HepG2 (cell line): Measurements from ENCODE around the gene RAD54L. TPM values are rescaled to one million over a fixed set of nuclear protein-coding genes. Genes with fewer than 3 reads are reported as not detected.

Experiments
- ATAC-seq: fragments of 200-7000 bp; cut with Tn5 transposase; 3 replicates; pipeline ENCODE4 v1.9.1; 2020; ENCODE audit warnings: mild to moderate bottlenecking, moderate library complexity
- BruUV-seq: library from RNA; stranded (reverse); fragments of 400-500 nt; replicated peaks from 2 replicates; lab custom pipeline; 2021; lab: Mats Ljungman, UMichigan
- CTCF ChIA-PET: fragments of 300-600 bp; formaldehyde crosslinking; extraction: SDS; loops from one replicate; lab custom pipeline; 2021; ENCODE audit warnings: low total read pairs, inconsistent platforms, low intra/inter-chr PET ratio; lab: Yijun Ruan, JAX
- POLR2A ChIA-PET: fragments of 350-600 bp; sonication (Branson Sonifier 250); formaldehyde crosslinking; loops from one replicate; lab custom pipeline; 2020; ENCODE audit warnings: antibody characterized with exemption, inconsistent platforms; lab: Yijun Ruan, JAX
- DNase-seq: peaks from one replicate; pipeline ENCODE4 v3.0.0-alpha.2; 2015; ENCODE audit warnings: low spot score
- FAIRE-seq: peaks from 3 replicates; lab custom pipeline; 2011; peaks lifted over from hg19 to GRCh38; lab: Jason Lieb, UNC
- H2AFZ ChIP-seq: one replicate; pipeline ENCODE4 v1.6.1; 2011; ENCODE audit warnings: low read length, inconsistent platforms
- H3K27ac ChIP-seq: fragments of 300-600 bp; 3 replicates; pipeline ENCODE4 v1.8.0; 2011; ENCODE audit warnings: mixed run types, mild to moderate bottlenecking, mixed read lengths, low read length, inconsistent platforms; ENCODE audit not compliant: insufficient read depth; ENCODE audit errors: extremely low read length
- H3K27me3 ChIP-seq, 2 experiments: fragments of 200-600 bp in 1 of 2; 2 replicates in 1 of 2; 3 replicates in 1 of 2; pipeline versions ENCODE4 v1.6.0 to v1.8.0; 2011; ENCODE audit warnings: low read length in 2 of 2, mild to moderate bottlenecking in 2 of 2, moderate library complexity in 2 of 2, inconsistent platforms in 1 of 2; ENCODE audit not compliant: insufficient read depth in 2 of 2, control insufficient read depth in 1 of 2
- H3K36me3 ChIP-seq, 2 experiments: fragments of 200-600 bp in 1 of 2; replicated peaks in 1 of 2; 2 replicates in 1 of 2; 3 replicates in 1 of 2; pipeline versions ENCODE4 v1.5.1 to v1.8.0; 2011; ENCODE audit warnings: low read length in 2 of 2, inconsistent platforms in 1 of 2; ENCODE audit not compliant: insufficient read depth in 2 of 2, control insufficient read depth in 1 of 2
- H3K4me1 ChIP-seq: 2 replicates; pipeline ENCODE4 v1.5.1; 2012; ENCODE audit warnings: low read length, inconsistent platforms; ENCODE audit not compliant: insufficient read depth
- H3K4me2 ChIP-seq: 2 replicates; pipeline ENCODE4 v1.6.0; 2011; ENCODE audit warnings: low read depth, low read length, inconsistent platforms
- H3K4me3 ChIP-seq, 3 experiments: fragments of 200-600 bp in 1 of 3; sonication (generic), shearing (Covaris generic) in 1 of 3; replicated peaks in 1 of 3; 2 replicates each; pipeline ENCODE4 v1.5.1; 2011 to 2016; ENCODE audit warnings: low read length in 3 of 3, inconsistent platforms in 2 of 3, low read depth in 2 of 3, mild to moderate bottlenecking in 2 of 3, control low read depth in 1 of 3, mixed read lengths in 1 of 3; ENCODE audit not compliant: insufficient read depth in 1 of 3
- H3K79me2 ChIP-seq: one replicate; pipeline ENCODE4 v1.6.1; 2011; ENCODE audit warnings: low read length, inconsistent platforms; ENCODE audit not compliant: insufficient read depth
- H3K9ac ChIP-seq: 2 replicates; pipeline ENCODE4 v1.6.0; 2011; ENCODE audit warnings: mild to moderate bottlenecking, low read depth, low read length, inconsistent platforms; ENCODE audit not compliant: insufficient read depth
- H3K9me3 ChIP-seq: 2 replicates; pipeline ENCODE4 v1.5.1; 2012; ENCODE audit warnings: mild to moderate bottlenecking, low read length
- H4K20me1 ChIP-seq: 2 replicates; pipeline ENCODE4 v1.6.0; 2011; ENCODE audit warnings: inconsistent platforms, mild to moderate bottlenecking, low read length, moderate library complexity; ENCODE audit not compliant: insufficient read depth
- EEA1 ChIP-seq: sonication (generic); formaldehyde crosslinking; IDR thresholded peaks from 2 replicates; pipeline ENCODE4 v1.5.1; 2020; ENCODE audit warnings: mild to moderate bottlenecking, missing genetic modification reagents, borderline replicate concordance
- HINFP ChIP-seq: sonication (generic); formaldehyde crosslinking; IDR thresholded peaks from 2 replicates; pipeline ENCODE4 v1.4.0; 2020; ENCODE audit warnings: low read depth, mild to moderate bottlenecking, missing genetic modification reagents
- IKZF1 ChIP-seq: fragments of 450-650 bp; IDR thresholded peaks from 2 replicates; pipeline ENCODE4 v1.7.1; 2016
- JDP2 ChIP-seq: sonication (generic); formaldehyde crosslinking; IDR thresholded peaks from 2 replicates; pipeline ENCODE4 v1.8.1; 2022; ENCODE audit warnings: missing genetic modification reagents, borderline replicate concordance
- KDM1A ChIP-seq: IDR thresholded peaks from 2 replicates; pipeline ENCODE4 v1.6.1; 2016; ENCODE audit warnings: missing compliant biosample characterization
- NCOA5 ChIP-seq: sonication (generic); formaldehyde crosslinking; IDR thresholded peaks from 2 replicates; pipeline ENCODE4 v1.4.0; 2020; ENCODE audit warnings: missing genetic modification reagents
- PBX3 ChIP-seq: sonication (generic); formaldehyde crosslinking; IDR thresholded peaks from 2 replicates; pipeline ENCODE4 v1.8.1; 2023; ENCODE audit warnings: missing genetic modification reagents, inconsistent platforms, borderline replicate concordance
- RAD51 ChIP-seq: fragments of 450-650 bp; IDR thresholded peaks from 2 replicates; pipeline ENCODE4 v1.6.1; 2016; ENCODE audit warnings: borderline replicate concordance
- SSRP1 ChIP-seq: IDR thresholded peaks from 2 replicates; pipeline ENCODE4 v1.6.1; 2016; ENCODE audit warnings: control low read depth
- TBP ChIP-seq: sonication (generic); formaldehyde crosslinking; IDR thresholded peaks from 2 replicates; pipeline ENCODE4 v1.5.0; 2020; ENCODE audit warnings: missing genetic modification reagents
- ZNF10 ChIP-seq: sonication (generic); formaldehyde crosslinking; IDR thresholded peaks from 2 replicates; pipeline ENCODE4 v1.4.0; 2020; ENCODE audit warnings: mild to moderate bottlenecking, low read depth, missing genetic modification reagents, borderline replicate concordance
- ZNF101 ChIP-seq: sonication (generic); formaldehyde crosslinking; IDR thresholded peaks from 2 replicates; pipeline ENCODE4 v1.4.0; 2020; ENCODE audit warnings: mild to moderate bottlenecking, low read depth, missing genetic modification reagents, borderline replicate concordance
- ZNF180 ChIP-seq: sonication (generic); formaldehyde crosslinking; IDR thresholded peaks from 2 replicates; pipeline ENCODE4 v1.4.0; 2020; ENCODE audit warnings: low read depth, missing genetic modification reagents, borderline replicate concordance
- ZNF251 ChIP-seq: sonication (generic); formaldehyde crosslinking; IDR thresholded peaks from 2 replicates; pipeline ENCODE4 v1.9.0; 2021; ENCODE audit warnings: mild to moderate bottlenecking, missing genetic modification reagents
- ZNF335 ChIP-seq: sonication (generic); formaldehyde crosslinking; IDR thresholded peaks from 2 replicates; pipeline ENCODE4 v1.4.0; 2020; ENCODE audit warnings: missing genetic modification reagents
- ZNF546 ChIP-seq: sonication (generic); formaldehyde crosslinking; conservative IDR thresholded peaks from 2 replicates; pipeline ENCODE4 v1.8.1; 2023; ENCODE audit warnings: mild to moderate bottlenecking, missing genetic modification reagents
- ZNF629 ChIP-seq: sonication (generic); formaldehyde crosslinking; conservative IDR thresholded peaks from 2 replicates; pipeline ENCODE4 v1.5.0; 2020; ENCODE audit warnings: missing genetic modification reagents
- ZNF7 ChIP-seq: IDR thresholded peaks from 2 replicates; pipeline ENCODE4 v1.6.1; 2016; ENCODE audit warnings: missing biosample characterization, missing genetic modification reagents
- WGBS: methylation state at CpG from one replicate; pipeline ENCODE4 v1.1.6; 2017; ENCODE audit warnings: low lambda C conversion rate; 5-methylcytosine and 5-hydroxymethylcytosine counted together
- in situ Hi-C: cut with HindIII; loops from 2 replicates; pipeline ENCODE4 v1.10.0; 2017; ENCODE audit warnings: low pct_unique_long_range_greater_than_20kb; ENCODE audit not compliant: extremely low pct_ligation_motif_present
- intact Hi-C: fragments of 100-400 bp; cut with micrococcal nuclease; formaldehyde crosslinking; loops from one replicate; pipeline ENCODE4 v1.10.0; 2022; ENCODE audit not compliant: unreplicated experiment
- polyA plus RNA-seq, 8 experiments: library from polyadenylated mRNA; depleted of rRNA in 3 of 8; stranded (reverse) in 7 of 8; unstranded in 1 of 8; fragments of >200 nt; fragmentation: Illumina TruSeq in 4 of 8; extraction: Trizol in 4 of 8; gene quantifications; 2 replicates each; pipeline versions ENCODE4 v1.2.1 to v1.2.3, GENCODE V29; 2011 to 2016; ENCODE audit warnings: low read depth in 4 of 8, missing spikeins in 1 of 8, mixed read lengths in 1 of 8; ENCODE audit not compliant: insufficient read depth in 1 of 8
- total RNA-seq, 5 experiments: library from RNA; depleted of rRNA; stranded (reverse); fragments of >200 nt; fragmentation: Illumina TruSeq; extraction: Trizol; gene quantifications; 2 replicates each; pipeline ENCODE4 v1.2.3, GENCODE V29; 2016; ENCODE audit warnings: low read depth in 1 of 5
- TF ChIP-seq, protein P1 (sequence below): sonication (generic); formaldehyde crosslinking; IDR thresholded peaks from 2 replicates; pipeline ENCODE4 v1.4.0; 2020; ENCODE audit warnings: missing genetic modification reagents
- TF ChIP-seq, protein P2 (sequence below): conservative IDR thresholded peaks from 2 replicates; pipeline ENCODE4 v1.6.1; 2018; ENCODE audit warnings: missing genetic modification reagents

Gene RAD54L
- total and polyA plus RNA-seq, 2 of the 13 experiments (the other 11 are each of a cell fraction or from before 2014, with no cell fraction given), result 10.2 to 30.0 TPM

DNA sequence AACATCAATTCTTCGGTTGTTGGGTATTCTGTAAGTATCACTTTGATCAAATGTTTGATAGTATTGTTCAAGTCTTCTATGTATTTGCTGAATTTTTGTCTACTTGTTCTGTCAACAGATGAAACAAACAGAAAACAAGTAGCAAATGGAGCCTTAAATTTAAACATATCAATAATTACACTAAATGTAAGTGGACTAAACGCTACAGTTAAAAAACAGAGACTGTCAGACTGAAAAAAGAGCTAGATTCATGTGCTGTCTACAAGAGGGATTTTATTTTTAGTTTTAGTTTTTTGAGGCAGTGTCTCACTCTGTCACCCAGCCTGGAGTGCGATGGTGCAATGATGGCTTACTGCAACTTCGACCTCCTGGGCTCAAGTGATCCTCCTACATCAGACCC is 10.7 kb upstream of the RAD54L start:
- Histone ChIP-seq H3K27me3 (no peaks in the 10 kb centered on the region; a peak in 1 of 5 replicates), H3K4me3 (no peak overlapping the region), H3K9me3 (no peaks in the 10 kb centered on the region), H2AFZ (no peak overlapping the region), H3K27ac (no peak overlapping the region), H3K79me2 (no peaks in the 10 kb centered on the region), H3K9ac (no peak overlapping the region), H3K4me2 (no peak overlapping the region), H4K20me1 (no peaks in the 10 kb centered on the region), H3K4me1 (no peaks in the 10 kb centered on the region), H3K36me3 (no peaks in the 10 kb centered on the region)
- 21% methylated on average over 4 of the region's 4 CpGs for WGBS
- TF ChIP-seq, protein P1, sequence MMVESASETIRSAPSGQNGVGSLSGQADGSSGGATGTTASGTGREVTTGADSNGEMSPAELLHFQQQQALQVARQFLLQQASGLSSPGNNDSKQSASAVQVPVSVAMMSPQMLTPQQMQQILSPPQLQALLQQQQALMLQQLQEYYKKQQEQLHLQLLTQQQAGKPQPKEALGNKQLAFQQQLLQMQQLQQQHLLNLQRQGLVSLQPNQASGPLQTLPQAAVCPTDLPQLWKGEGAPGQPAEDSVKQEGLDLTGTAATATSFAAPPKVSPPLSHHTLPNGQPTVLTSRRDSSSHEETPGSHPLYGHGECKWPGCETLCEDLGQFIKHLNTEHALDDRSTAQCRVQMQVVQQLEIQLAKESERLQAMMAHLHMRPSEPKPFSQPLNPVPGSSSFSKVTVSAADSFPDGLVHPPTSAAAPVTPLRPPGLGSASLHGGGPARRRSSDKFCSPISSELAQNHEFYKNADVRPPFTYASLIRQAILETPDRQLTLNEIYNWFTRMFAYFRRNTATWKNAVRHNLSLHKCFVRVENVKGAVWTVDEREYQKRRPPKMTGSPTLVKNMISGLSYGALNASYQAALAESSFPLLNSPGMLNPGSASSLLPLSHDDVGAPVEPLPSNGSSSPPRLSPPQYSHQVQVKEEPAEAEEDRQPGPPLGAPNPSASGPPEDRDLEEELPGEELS (CRISPR knock-in tag), result no peak
- TF ChIP-seq ZNF546 (CRISPR knock-in tag) (no peak), ZNF180 (CRISPR knock-in tag) (no peak), PBX3 (CRISPR knock-in tag) (no peak), ZNF335 (CRISPR knock-in tag) (no peak), TBP (no peak), ZNF629 (CRISPR knock-in tag) (no peak), IKZF1 (no peak), HINFP (no peak), ZNF10 (CRISPR knock-in tag) (no peak), NCOA5 (CRISPR knock-in tag) (no peak), ZNF101 (no peak), JDP2 (CRISPR knock-in tag) (no peak), ZNF7 (CRISPR knock-in tag) (no peak), ZNF251 (CRISPR knock-in tag) (no peak), SSRP1 (no peak), EEA1 (no peak), KDM1A (CRISPR knock-in tag) (no peak), RAD51 (no peak)
- TF ChIP-seq, protein P2, sequence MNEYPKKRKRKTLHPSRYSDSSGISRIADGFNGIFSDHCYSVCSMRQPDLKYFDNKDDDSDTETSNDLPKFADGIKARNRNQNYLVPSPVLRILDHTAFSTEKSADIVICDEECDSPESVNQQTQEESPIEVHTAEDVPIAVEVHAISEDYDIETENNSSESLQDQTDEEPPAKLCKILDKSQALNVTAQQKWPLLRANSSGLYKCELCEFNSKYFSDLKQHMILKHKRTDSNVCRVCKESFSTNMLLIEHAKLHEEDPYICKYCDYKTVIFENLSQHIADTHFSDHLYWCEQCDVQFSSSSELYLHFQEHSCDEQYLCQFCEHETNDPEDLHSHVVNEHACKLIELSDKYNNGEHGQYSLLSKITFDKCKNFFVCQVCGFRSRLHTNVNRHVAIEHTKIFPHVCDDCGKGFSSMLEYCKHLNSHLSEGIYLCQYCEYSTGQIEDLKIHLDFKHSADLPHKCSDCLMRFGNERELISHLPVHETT (CRISPR knock-in tag), result no peak
- ATAC-seq, result no peak
- in situ Hi-C loops, result no loop called here
- intact Hi-C loops, result no loop called here
- no peak for FAIRE-seq
- ChIA-PET CTCF (no interaction called here), POLR2A (no interaction called here)
- DNase-seq, result no peak
- no TSS peak for BruUV-seq
